H1 (cell line): ENCODE data around the gene PPP1R3E. TPM values are rescaled to one million over a fixed set of nuclear protein-coding genes. Genes with fewer than 3 reads are reported as not detected.

Experiments used
- CTCF ChIA-PET: fragments of 300-600 bp; sonication (Branson Sonifier 250); formaldehyde crosslinking; loops from one replicate; lab custom pipeline; 2021; ENCODE audit not compliant: partially characterized antibody; lab: Charles Lee
- POLR2A ChIA-PET: fragments of 300-600 bp; sonication (Branson Sonifier 250); formaldehyde crosslinking; loops from one replicate; lab custom pipeline; 2021; ENCODE audit warnings: inconsistent platforms; ENCODE audit not compliant: partially characterized antibody; lab: Charles Lee
- DNase-seq, 2 experiments: peaks; one replicate each; pipeline versions ENCODE4 v3.0.0 to v3.0.0-alpha.2; 2010 to 2022; ENCODE audit warnings: low spot score in 2 of 2, low read depth in 1 of 2, mixed read lengths in 1 of 2
- FAIRE-seq: peaks from 2 replicates; lab custom pipeline; 2011; peaks lifted over from hg19 to GRCh38; lab: Jason Lieb, UNC
- H2AFZ ChIP-seq: 2 replicates; pipeline ENCODE4 v1.8.1; 2012; ENCODE audit warnings: low read length, inconsistent platforms
- H2AK5ac ChIP-seq: 2 replicates; pipeline ENCODE4 v1.6.1; 2013; ENCODE audit warnings: low read depth, low read length
- H2BK120ac ChIP-seq: replicated peaks from 2 replicates; pipeline ENCODE3; 2013; ENCODE audit warnings: low read depth, low read length, inconsistent platforms
- H2BK12ac ChIP-seq: 2 replicates; pipeline ENCODE4 v1.6.1; 2013; ENCODE audit warnings: low read depth, low read length
- H2BK15ac ChIP-seq: 2 replicates; pipeline ENCODE4 v1.6.1; 2013; ENCODE audit warnings: low read length
- H2BK20ac ChIP-seq: 2 replicates; pipeline ENCODE4 v1.6.1; 2013; ENCODE audit warnings: low read length
- H2BK5ac ChIP-seq: 2 replicates; pipeline ENCODE4 v1.6.1; 2013; ENCODE audit warnings: low read depth, low read length
- H3K14ac ChIP-seq: 2 replicates; pipeline ENCODE4 v1.6.1; 2013; ENCODE audit warnings: inconsistent platforms; ENCODE audit not compliant: insufficient read length
- H3K18ac ChIP-seq: 2 replicates; pipeline ENCODE4 v1.6.1; 2013; ENCODE audit warnings: low read length; ENCODE audit errors: extremely low read depth
- H3K23ac ChIP-seq: 2 replicates; pipeline ENCODE4 v1.6.1; 2013; ENCODE audit warnings: inconsistent platforms; ENCODE audit not compliant: insufficient read length
- H3K23me2 ChIP-seq: 2 replicates; pipeline ENCODE4 v1.6.1; 2013; ENCODE audit warnings: low read depth, low read length
- H3K27ac ChIP-seq: 2 replicates; pipeline ENCODE4 v1.6.1; 2011; ENCODE audit warnings: low read depth, low read length, inconsistent platforms
- H3K27me3 ChIP-seq, 4 experiments: replicated peaks in 1 of 4; 1 replicate in 1 of 4; 2 replicates in 3 of 4; pipeline versions ENCODE4 v1.6.1 to v1.8.1; 2011 to 2013; ENCODE audit warnings: low read length in 3 of 4, mild to moderate bottlenecking in 3 of 4, inconsistent platforms in 2 of 4, mixed read lengths in 2 of 4, moderate library complexity in 1 of 4; ENCODE audit not compliant: control insufficient read depth in 3 of 4, insufficient read depth in 3 of 4; ENCODE audit errors: extremely low read depth in 1 of 4
- H3K36me3 ChIP-seq, 4 experiments: 2 replicates each; pipeline versions ENCODE4 v1.6.1 to v1.8.1; 2011 to 2013; ENCODE audit warnings: mild to moderate bottlenecking in 4 of 4, low read length in 3 of 4, moderate library complexity in 2 of 4, control low read depth in 1 of 4, inconsistent platforms in 1 of 4; ENCODE audit not compliant: insufficient read depth in 4 of 4, control insufficient read depth in 2 of 4
- H3K4ac ChIP-seq: replicated peaks from 2 replicates; pipeline ENCODE3; 2013; ENCODE audit warnings: low read length, low read depth, mixed read lengths, inconsistent platforms; ENCODE audit not compliant: insufficient read length
- H3K4me1 ChIP-seq, 4 experiments: replicated peaks in 1 of 4; 1 replicate in 1 of 4; 2 replicates in 3 of 4; pipeline versions ENCODE4 v1.6.1 to v1.8.1; 2011 to 2013; ENCODE audit warnings: low read length in 3 of 4, inconsistent platforms in 2 of 4, mixed read lengths in 1 of 4; ENCODE audit not compliant: insufficient read depth in 4 of 4, control insufficient read depth in 3 of 4
- H3K4me2 ChIP-seq, 2 experiments: 2 replicates each; pipeline versions ENCODE4 v1.6.1 to v1.8.1; 2011 to 2013; ENCODE audit warnings: low read depth in 2 of 2, low read length in 2 of 2, control low read depth in 1 of 2, inconsistent platforms in 1 of 2, mild to moderate bottlenecking in 1 of 2; ENCODE audit not compliant: insufficient read depth in 1 of 2
- H3K4me3 ChIP-seq, 4 experiments: fragments of 200-600, 300-600 bp in 1 of 4; sonication (generic), shearing (Covaris generic), sonication (Bioruptor Twin) in 1 of 4; 2 replicates each; pipeline versions ENCODE4 v1.5.1 to v1.8.1; 2011 to 2016; ENCODE audit warnings: low read length in 4 of 4, low read depth in 3 of 4, control low read depth in 2 of 4, inconsistent platforms in 2 of 4, mild to moderate bottlenecking in 2 of 4, mixed read lengths in 1 of 4, moderate library complexity in 1 of 4; ENCODE audit not compliant: insufficient read depth in 2 of 4; ENCODE audit errors: extremely low read depth in 1 of 4
- H3K56ac ChIP-seq: replicated peaks from 2 replicates; pipeline ENCODE3; 2013; ENCODE audit warnings: low read depth, mild to moderate bottlenecking, mixed read lengths, low read length, inconsistent platforms; ENCODE audit not compliant: insufficient read length
- H3K79me1 ChIP-seq: 2 replicates; pipeline ENCODE4 v1.6.1; 2013; ENCODE audit warnings: low read depth, low read length, control low read depth
- H3K79me2 ChIP-seq, 2 experiments: 2 replicates each; pipeline versions ENCODE4 v1.6.1 to v1.8.1; 2012 to 2013; ENCODE audit warnings: low read length in 2 of 2, mild to moderate bottlenecking in 2 of 2, inconsistent platforms in 1 of 2; ENCODE audit not compliant: insufficient read depth in 2 of 2, control insufficient read depth in 1 of 2
- H3K9ac ChIP-seq, 4 experiments: replicated peaks in 1 of 4; 1 replicate in 1 of 4; 2 replicates in 3 of 4; pipeline versions ENCODE4 v1.6.1 to v1.8.1; 2011 to 2013; ENCODE audit warnings: low read depth in 3 of 4, low read length in 3 of 4, control low read depth in 2 of 4, mild to moderate bottlenecking in 2 of 4, moderate library complexity in 2 of 4, inconsistent platforms in 1 of 4; ENCODE audit errors: extremely low read depth in 1 of 4
- H3K9me3 ChIP-seq, 2 experiments: 2 replicates each; pipeline versions ENCODE4 v1.6.1 to v1.8.1; 2012 to 2013; ENCODE audit warnings: mild to moderate bottlenecking in 2 of 2, moderate library complexity in 2 of 2, control low read depth in 1 of 2, inconsistent platforms in 1 of 2, low read depth in 1 of 2, low read length in 1 of 2, mixed read lengths in 1 of 2; ENCODE audit not compliant: insufficient read depth in 2 of 2
- H4K20me1 ChIP-seq, 2 experiments: replicated peaks in 1 of 2; 2 replicates each; pipeline versions ENCODE3 to v1.8.1; 2011 to 2013; ENCODE audit warnings: inconsistent platforms in 2 of 2, low read length in 2 of 2, mild to moderate bottlenecking in 1 of 2; ENCODE audit not compliant: insufficient read depth in 2 of 2, control insufficient read depth in 1 of 2
- H4K5ac ChIP-seq: 2 replicates; pipeline ENCODE4 v1.6.1; 2013; ENCODE audit warnings: low read length, low read depth, mixed read lengths, inconsistent platforms; ENCODE audit not compliant: insufficient read length
- H4K8ac ChIP-seq: 2 replicates; pipeline ENCODE4 v1.8.0; 2013; ENCODE audit warnings: mild to moderate bottlenecking, moderate library complexity, low read length, inconsistent platforms; ENCODE audit not compliant: insufficient read depth; ENCODE audit errors: extremely low read depth
- H4K91ac ChIP-seq: replicated peaks from 2 replicates; pipeline ENCODE3; 2013; ENCODE audit warnings: low read length, mixed read lengths, inconsistent platforms; ENCODE audit not compliant: insufficient read length
- CBX8 ChIP-seq: fragments of 300-800, 300-1000 bp; sonication (generic); IDR thresholded peaks from 2 replicates; pipeline ENCODE4 v1.7.1; 2016; ENCODE audit warnings: low read depth, low read length, borderline replicate concordance
- CTBP2 ChIP-seq: IDR thresholded peaks from 2 replicates; pipeline ENCODE4 v1.7.0; 2011; ENCODE audit warnings: borderline replicate concordance, mild to moderate bottlenecking, moderate library complexity, mixed read lengths, low read length; ENCODE audit not compliant: insufficient read depth, insufficient read length
- EZH2 ChIP-seq: fragments of 200-600 bp; sonication (generic); IDR thresholded peaks from 2 replicates; pipeline ENCODE4 v1.7.1; 2012; ENCODE audit warnings: low read depth, mild to moderate bottlenecking, moderate library complexity, low read length, inconsistent platforms; ENCODE audit not compliant: severe bottlenecking
- MAFK ChIP-seq: IDR thresholded peaks from 2 replicates; pipeline ENCODE4 v1.6.1; 2012; ENCODE audit warnings: low read depth, mild to moderate bottlenecking, improper control_type of control experiment, low read length
- RAD21 ChIP-seq, 2 experiments: IDR thresholded peaks in 1 of 2; conservative IDR thresholded peaks in 1 of 2; 2 replicates each; pipeline ENCODE4 v1.6.1; 2011; ENCODE audit warnings: low read depth in 2 of 2, low read length in 2 of 2, improper control_type of control experiment in 1 of 2, inconsistent platforms in 1 of 2, mild to moderate bottlenecking in 1 of 2, moderate library complexity in 1 of 2
- RBBP5 ChIP-seq: IDR thresholded peaks from 2 replicates; pipeline ENCODE4 v1.7.1; 2012; ENCODE audit warnings: low read depth, mild to moderate bottlenecking, inconsistent platforms, low read length, moderate library complexity, borderline replicate concordance
- RNF2 ChIP-seq: fragments of 200-900, 300-1000 bp; sonication (generic); IDR thresholded peaks from 2 replicates; pipeline ENCODE4 v1.7.1; 2016; ENCODE audit warnings: borderline replicate concordance, low read depth, mild to moderate bottlenecking, antibody characterized with exemption, low read length; ENCODE audit not compliant: poor library complexity, severe bottlenecking; ENCODE audit errors: missing control alignments
- SP2 ChIP-seq: IDR thresholded peaks from 2 replicates; pipeline ENCODE4 v1.6.1; 2012; ENCODE audit warnings: mild to moderate bottlenecking, low read length, inconsistent platforms
- SP4 ChIP-seq: IDR thresholded peaks from 2 replicates; pipeline ENCODE4 v1.6.1; 2012; ENCODE audit warnings: low read length, inconsistent platforms
- WGBS, 2 experiments: shearing (Covaris generic) in 1 of 2; methylation state at CpG; one replicate each; pipeline versions ENCODE4 v1.1.6 to v1.1.7; 2013 to 2015; ENCODE audit warnings: low lambda C conversion rate in 2 of 2, mixed read lengths in 2 of 2, inconsistent platforms in 1 of 2, low coverage in 1 of 2, missing lambda C conversion rate in 1 of 2; ENCODE audit not compliant: insufficient replicate concordance in 2 of 2, insufficient coverage in 1 of 2, insufficient read length in 1 of 2; ENCODE audit errors: extremely low coverage in 1 of 2, missing lambda C conversion rate in 1 of 2; 5-methylcytosine and 5-hydroxymethylcytosine counted together
- polyA plus RNA-seq, 7 experiments: library from polyadenylated mRNA; depleted of rRNA in 3 of 7; stranded (reverse) in 5 of 7; unstranded in 2 of 7; fragments of >200 nt in 5 of 7; fragments of 200-250 nt in 2 of 7; gene quantifications; 1 replicate in 5 of 7; 2 replicates in 1 of 7; 4 replicates in 1 of 7; pipeline versions ENCODE4 v1.2.1 to v1.2.3, GENCODE V29; 2011 to 2013; ENCODE audit warnings: missing spikeins in 2 of 7, mixed read lengths in 2 of 7
- total RNA-seq: library from RNA; stranded (reverse); fragmentation: NEBNext Ultra II Directional; extraction: Animal tissue kit (Norgen Biotek cat#: 25700); gene quantifications from 2 replicates; pipeline ENCODE4 v1.2.1, GENCODE V29; 2021
- TF ChIP-seq, protein P1 (sequence below): IDR thresholded peaks from 2 replicates; pipeline ENCODE4 v1.6.1; 2012; ENCODE audit warnings: low read length, inconsistent platforms

The PPP1R3E gene
- total and polyA plus RNA-seq, 2 of the 8 experiments (the other 6 are each of a cell fraction or from before 2014, with no cell fraction given): 4.4 to 4.7 TPM

DNA sequence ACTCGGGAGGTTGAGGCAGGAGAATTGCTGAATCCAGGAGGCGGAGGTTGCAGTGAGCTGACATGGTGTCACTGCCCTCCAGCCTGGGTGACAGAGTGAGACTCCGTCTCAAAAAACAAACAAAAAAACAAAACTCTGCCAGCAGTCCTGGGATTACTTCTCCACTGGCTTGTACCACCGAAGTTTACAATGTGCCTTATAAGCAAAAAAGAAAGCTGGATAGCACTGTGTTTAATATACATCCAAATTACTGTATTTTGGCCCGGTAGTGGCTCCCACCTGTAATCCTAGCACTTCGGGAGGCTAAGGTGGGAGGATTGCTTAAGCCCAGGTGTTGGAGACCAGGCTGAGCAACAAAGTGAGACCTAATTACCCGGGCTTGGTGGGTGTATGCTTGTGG lies 33.5 kb downstream of the PPP1R3E start:
- Histone ChIP-seq H4K5ac (no peak overlapping the region), H3K36me3 (no peaks in the 10 kb centered on the region)
- FAIRE-seq: no peak

More for the DNA sequence above, 33.5 kb downstream of the PPP1R3E start:
- H2BK15ac ChIP-seq: no peak overlapping the region
- POLR2A ChIA-PET: interaction anchor here (1.0 to 1.4 kb wide), 2 partner anchors 11 to 53 kb away, joined by 3 read pairs; no protein-coding TSS in a partner anchor
- no peak overlapping the region for H3K4ac ChIP-seq
- no peak overlapping the region for H3K4me2 ChIP-seq
- no peaks in the 10 kb centered on the region for H4K20me1 ChIP-seq
- no peak overlapping the region for H2BK120ac ChIP-seq
- H3K23ac ChIP-seq: no peak overlapping the region
- no peak overlapping the region for H3K9ac ChIP-seq
- TF ChIP-seq CBX8: no peak
- TF ChIP-seq SP4: no peak
- TF ChIP-seq EZH2: no peak
- TF ChIP-seq SP2: no peak
- TF ChIP-seq CTBP2: no peak
- TF ChIP-seq MAFK: no peak
- no peak for TF ChIP-seq RAD21 (IDR thresholded peaks at IDR 0.05 in 1 of 2, conservative IDR thresholded peaks at IDR 0.05 in 1 of 2; ENCODE audit: low read depth in 2 of 2, low read length in 2 of 2)
- no peak for TF ChIP-seq RBBP5
- TF ChIP-seq, protein P1, sequence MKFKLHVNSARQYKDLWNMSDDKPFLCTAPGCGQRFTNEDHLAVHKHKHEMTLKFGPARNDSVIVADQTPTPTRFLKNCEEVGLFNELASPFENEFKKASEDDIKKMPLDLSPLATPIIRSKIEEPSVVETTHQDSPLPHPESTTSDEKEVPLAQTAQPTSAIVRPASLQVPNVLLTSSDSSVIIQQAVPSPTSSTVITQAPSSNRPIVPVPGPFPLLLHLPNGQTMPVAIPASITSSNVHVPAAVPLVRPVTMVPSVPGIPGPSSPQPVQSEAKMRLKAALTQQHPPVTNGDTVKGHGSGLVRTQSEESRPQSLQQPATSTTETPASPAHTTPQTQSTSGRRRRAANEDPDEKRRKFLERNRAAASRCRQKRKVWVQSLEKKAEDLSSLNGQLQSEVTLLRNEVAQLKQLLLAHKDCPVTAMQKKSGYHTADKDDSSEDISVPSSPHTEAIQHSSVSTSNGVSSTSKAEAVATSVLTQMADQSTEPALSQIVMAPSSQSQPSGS: no peak
- no peak for TF ChIP-seq RNF2
- H3K79me2 ChIP-seq: no peaks in the 10 kb centered on the region
- H2BK5ac ChIP-seq: no peak overlapping the region
- peaks cover 1 to 21% (median 4%) of the 10 kb centered on the region in 4 experiments; a peak in 4 of 7 replicates for H3K27me3 ChIP-seq
- no peak overlapping the region for H3K4me3 ChIP-seq
- 84% methylated on average over 7 of the region's 7 CpGs; no CpG with 5 or more reads in 1 of the 2 experiments for WGBS, 2 experiments
- H2BK12ac ChIP-seq: no peak overlapping the region
- H4K8ac ChIP-seq: no peak overlapping the region
- H3K27ac ChIP-seq: no peak overlapping the region
- no peak overlapping the region for H3K56ac ChIP-seq
- H3K23me2 ChIP-seq: no peaks in the 10 kb centered on the region
- H2AK5ac ChIP-seq: no peak overlapping the region
- H3K14ac ChIP-seq: no peak overlapping the region
- H3K9me3 ChIP-seq: no peaks in the 10 kb centered on the region
- no peak overlapping the region for H2AFZ ChIP-seq
- H3K4me1 ChIP-seq: no peaks in the 10 kb centered on the region
- CTCF ChIA-PET: interaction anchor here (1.4 to 3.9 kb wide), 7 partner anchors 9 to 111 kb away, joined by 4 to 34 read pairs (median 5); no protein-coding TSS in a partner anchor
- H4K91ac ChIP-seq: no peak overlapping the region
- H3K18ac ChIP-seq: no peak overlapping the region
- no peak for DNase-seq
- H3K79me1 ChIP-seq: no peaks in the 10 kb centered on the region
- no peak overlapping the region for H2BK20ac ChIP-seq
